Activated CD4-positive, alpha-beta T cell treated with anti-CD3 and anti-CD28 coated beads, Interleukin-2, amount 10 ng/mL, durations not matched to agents 7 days and 5 days (primary cell): ENCODE data around the gene INVS. TPM values are rescaled to one million over a fixed set of nuclear protein-coding genes. Genes with fewer than 3 reads are reported as not detected.
"Not testable (repeated sequence)": the region's sequence is repeated elsewhere in the genome, so short reads cannot be mapped to it uniquely, and the experiment has no call there.

ENCODE experiments used
- CTCF ChIA-PET: fragments of 350-600 bp; sonication (Branson Sonifier 250); formaldehyde crosslinking; loops from one replicate; lab custom pipeline; 2021; ENCODE audit warnings: antibody characterized with exemption; lab: Charles Lee
- POLR2A ChIA-PET: fragments of 350-600 bp; sonication (Branson Sonifier 250); formaldehyde crosslinking; loops from one replicate; lab custom pipeline; 2021; ENCODE audit warnings: antibody characterized with exemption; lab: Charles Lee
- DNase-seq: peaks from one replicate; pipeline ENCODE4 v3.0.0-alpha.2; 2020
- H3K27ac Mint-ChIP-seq: one replicate; pipeline ENCODE4 v1.8.0; 2021; ENCODE audit warnings: mild to moderate bottlenecking, moderate library complexity, mixed read lengths
- H3K27me3 Mint-ChIP-seq: one replicate; pipeline ENCODE4 v1.8.0; 2021; ENCODE audit warnings: mixed read lengths
- H3K36me3 Mint-ChIP-seq: one replicate; pipeline ENCODE4 v1.8.0; 2021; ENCODE audit warnings: low read depth, mixed read lengths
- H3K4me1 Mint-ChIP-seq: one replicate; pipeline ENCODE4 v1.8.0; 2021; ENCODE audit warnings: mixed read lengths
- H3K4me3 Mint-ChIP-seq: one replicate; pipeline ENCODE4 v1.8.0; 2021; ENCODE audit warnings: mild to moderate bottlenecking, moderate library complexity, mixed read lengths
- H3K9me3 Mint-ChIP-seq: one replicate; pipeline ENCODE4 v1.8.0; 2021; ENCODE audit warnings: mixed read lengths
- total RNA-seq, 2 experiments: library from RNA; stranded (reverse); gene quantifications; one replicate each; pipeline ENCODE4 v1.2.3, GENCODE V29; 2021

Gene INVS
- total RNA-seq, 2 experiments from 2014 or later: 15.8 to 16.9 TPM

- CTCF ChIA-PET: no interaction called here
- no peak overlapping the region for H3K4me3 Mint-ChIP-seq
These were observed 121.9 kb downstream of the INVS start for GRCh38 chr9:100220936-100221335.

GRCh38 chr9:100221538-100221937 lies 122.5 kb downstream of the INVS start:
- Mint-ChIP-seq H3K27ac (no peak overlapping the region), H3K4me1 (peaks cover 14% of the 10 kb centered on the region), H3K4me3 (no peak overlapping the region), H3K27me3 (no peaks in the 10 kb centered on the region), H3K36me3 (peaks cover 5% of the 10 kb centered on the region), H3K9me3 (no peaks in the 10 kb centered on the region)
- DNase-seq: no peak
- ChIA-PET CTCF (no interaction called here), POLR2A (no interaction called here)

More at GRCh38 chr9:100220936-100221335, 121.9 kb downstream of the INVS start:
- H3K36me3 Mint-ChIP-seq: peaks cover 5% of the 10 kb centered on the region
- no peaks in the 10 kb centered on the region for H3K9me3 Mint-ChIP-seq
- POLR2A ChIA-PET: no interaction called here
- no peaks in the 10 kb centered on the region for H3K27me3 Mint-ChIP-seq
- DNase-seq: no peak
- no peak overlapping the region for H3K27ac Mint-ChIP-seq
- peaks cover 14% of the 10 kb centered on the region for H3K4me1 Mint-ChIP-seq

GRCh38 chr9:100222674-100223073 lies 123.6 kb downstream of the INVS start:
- Mint-ChIP-seq H3K27ac (no peak overlapping the region), H3K9me3 (no peaks in the 10 kb centered on the region), H3K36me3 (peaks cover 3% of the 10 kb centered on the region), H3K4me1 (peaks cover 14% of the 10 kb centered on the region), H3K4me3 (no peak overlapping the region), H3K27me3 (no peaks in the 10 kb centered on the region)
- ChIA-PET CTCF (interaction anchor here (0.7 to 1.1 kb wide), 2 partner anchors 211 to 260 kb away, joined by 3 read pairs; no protein-coding TSS in a partner anchor), POLR2A (interaction anchor here (0.7 kb wide), 1 partner anchor 215 kb away, joined by 7 read pairs; no protein-coding TSS in a partner anchor)
- DNase-seq: no peak

GRCh38 chr9:100227636-100228035 lies 128.6 kb downstream of the INVS start:
- POLR2A ChIA-PET: no interaction called here
- CTCF ChIA-PET: no interaction called here
- H3K4me1 Mint-ChIP-seq: no peaks in the 10 kb centered on the region
- DNase-seq: no peak
- no peak overlapping the region for H3K4me3 Mint-ChIP-seq
- H3K27me3 Mint-ChIP-seq: no peaks in the 10 kb centered on the region
- H3K27ac Mint-ChIP-seq: no peak overlapping the region
- H3K36me3 Mint-ChIP-seq: peaks cover 13% of the 10 kb centered on the region
- H3K9me3 Mint-ChIP-seq: peaks cover 5% of the 10 kb centered on the region

- Mint-ChIP-seq H3K27ac (no peak overlapping the region), H3K9me3 (peaks cover 8% of the 10 kb centered on the region), H3K4me3 (no peak overlapping the region), H3K27me3 (no peaks in the 10 kb centered on the region), H3K36me3 (peaks cover 16% of the 10 kb centered on the region), H3K4me1 (no peaks in the 10 kb centered on the region)
- ChIA-PET POLR2A (no interaction called here), CTCF (no interaction called here)
- DNase-seq: no peak
These were observed 129.4 kb downstream of the INVS start for GRCh38 chr9:100228352-100228869.

GRCh38 chr9:100229136-100229535 lies 130.1 kb downstream of the INVS start:
- Mint-ChIP-seq H3K4me3 (no peak overlapping the region), H3K4me1 (no peaks in the 10 kb centered on the region), H3K9me3 (peaks cover 8% of the 10 kb centered on the region), H3K27me3 (no peaks in the 10 kb centered on the region), H3K36me3 (peaks cover 16% of the 10 kb centered on the region), H3K27ac (no peak overlapping the region)
- ChIA-PET CTCF (no interaction called here), POLR2A (no interaction called here)
- no peak for DNase-seq

GRCh38 chr9:100229561-100229960 lies 130.5 kb downstream of the INVS start:
- Mint-ChIP-seq H3K36me3 (peaks cover 16% of the 10 kb centered on the region), H3K4me3 (no peak overlapping the region)

GRCh38 chr9:100236986-100237385 lies 137.9 kb downstream of the INVS start:
- H3K36me3 Mint-ChIP-seq: peaks cover 18% of the 10 kb centered on the region
- H3K4me3 Mint-ChIP-seq, DNase-seq, H3K27ac Mint-ChIP-seq, H3K4me1 Mint-ChIP-seq, H3K9me3 Mint-ChIP-seq, CTCF ChIA-PET, H3K27me3 Mint-ChIP-seq, POLR2A ChIA-PET: not testable (repeated sequence)

More at GRCh38 chr9:100229561-100229960, 130.5 kb downstream of the INVS start:
- Mint-ChIP-seq H3K9me3 (peaks cover 8% of the 10 kb centered on the region), H3K27me3 (no peaks in the 10 kb centered on the region), H3K4me1 (no peaks in the 10 kb centered on the region), H3K27ac (no peak overlapping the region)
- ChIA-PET POLR2A (no interaction called here), CTCF (no interaction called here)
- DNase-seq: no peak

- Mint-ChIP-seq H3K4me3 (no peak overlapping the region), H3K9me3 (no peaks in the 10 kb centered on the region), H3K27me3 (no peaks in the 10 kb centered on the region), H3K27ac (no peak overlapping the region), H3K36me3 (peaks cover 19% of the 10 kb centered on the region), H3K4me1 (no peaks in the 10 kb centered on the region)
- ChIA-PET POLR2A (no interaction called here), CTCF (no interaction called here)
- no peak for DNase-seq
These were observed 141.5 kb downstream of the INVS start for GRCh38 chr9:100240512-100240911.

GRCh38 chr9:100267211-100267610 lies 168.2 kb downstream of the INVS start:
- H3K4me3 Mint-ChIP-seq: no peak overlapping the region

GRCh38 chr9:100268271-100268670 lies 169.2 kb downstream of the INVS start:
- Mint-ChIP-seq H3K4me1 (no peaks in the 10 kb centered on the region), H3K27ac (no peak overlapping the region), H3K9me3 (no peaks in the 10 kb centered on the region), H3K36me3 (peaks cover 11% of the 10 kb centered on the region), H3K4me3 (no peak overlapping the region), H3K27me3 (no peaks in the 10 kb centered on the region)
- POLR2A ChIA-PET: no interaction called here
- CTCF ChIA-PET: no interaction called here
- no peak for DNase-seq

More at GRCh38 chr9:100267211-100267610, 168.2 kb downstream of the INVS start:
- Mint-ChIP-seq H3K27ac (no peak overlapping the region), H3K36me3 (peaks cover 6% of the 10 kb centered on the region), H3K27me3 (no peaks in the 10 kb centered on the region), H3K9me3 (no peaks in the 10 kb centered on the region), H3K4me1 (no peaks in the 10 kb centered on the region)
- ChIA-PET POLR2A (no interaction called here), CTCF (interaction anchor here (0.7 kb wide), 1 partner anchor 830 kb away, joined by 4 read pairs; no protein-coding TSS in a partner anchor)
- DNase-seq: no peak

GRCh38 chr9:100269656-100270055 lies 170.6 kb downstream of the INVS start:
- H3K4me3 Mint-ChIP-seq: no peak overlapping the region
- POLR2A ChIA-PET: no interaction called here
- CTCF ChIA-PET: no interaction called here

GRCh38 chr9:100277166-100277979 lies 178.3 kb downstream of the INVS start:
- CTCF ChIA-PET: no interaction called here
- no peak for DNase-seq
- H3K36me3 Mint-ChIP-seq: peaks cover 14% of the 10 kb centered on the region
- H3K4me1 Mint-ChIP-seq: no peaks in the 10 kb centered on the region
- H3K9me3 Mint-ChIP-seq: no peaks in the 10 kb centered on the region
- H3K27me3 Mint-ChIP-seq: no peaks in the 10 kb centered on the region
- no peak overlapping the region for H3K27ac Mint-ChIP-seq
- POLR2A ChIA-PET: no interaction called here
- H3K4me3 Mint-ChIP-seq: no peak overlapping the region

More at GRCh38 chr9:100269656-100270055, 170.6 kb downstream of the INVS start:
- DNase-seq: no peak
- Mint-ChIP-seq H3K9me3 (no peaks in the 10 kb centered on the region), H3K36me3 (peaks cover 12% of the 10 kb centered on the region), H3K27ac (no peak overlapping the region), H3K4me1 (no peaks in the 10 kb centered on the region), H3K27me3 (no peaks in the 10 kb centered on the region)
